Osteoblast (primary cell): Measurements from ENCODE around the gene SLC1A1. TPM values are rescaled to one million over a fixed set of nuclear protein-coding genes. Genes with fewer than 3 reads are reported as not detected.
"Not testable (repeated sequence)": the region's sequence is repeated elsewhere in the genome, so short reads cannot be mapped to it uniquely, and the experiment has no call there.

ENCODE experiments used
- DNase-seq: peaks from one replicate; pipeline ENCODE4 v3.0.0; 2011; ENCODE audit warnings: low spot score, mixed read lengths; ENCODE audit not compliant: insufficient read length; ENCODE audit errors: missing footprints
- H2AFZ ChIP-seq: 2 replicates; pipeline ENCODE4 v1.6.0; 2011; ENCODE audit warnings: mild to moderate bottlenecking, low read length
- H3K27ac ChIP-seq: 2 replicates; pipeline ENCODE4 v1.5.1; 2011; ENCODE audit warnings: mild to moderate bottlenecking, low read depth, low read length, moderate library complexity
- H3K27me3 ChIP-seq: 2 replicates; pipeline ENCODE4 v1.6.0; 2012; ENCODE audit warnings: mild to moderate bottlenecking, control low read depth, inconsistent platforms, low read length, moderate library complexity; ENCODE audit not compliant: insufficient read depth
- H3K36me3 ChIP-seq: 2 replicates; pipeline ENCODE4 v1.5.1; 2011; ENCODE audit warnings: mild to moderate bottlenecking, low read length, control low read depth, moderate library complexity; ENCODE audit not compliant: insufficient read depth
- H3K4me1 ChIP-seq: 2 replicates; pipeline ENCODE4 v1.5.1; 2011; ENCODE audit warnings: mild to moderate bottlenecking, low read length, control low read depth, moderate library complexity; ENCODE audit not compliant: insufficient read depth
- H3K4me2 ChIP-seq: 2 replicates; pipeline ENCODE4 v1.6.0; 2011; ENCODE audit warnings: mild to moderate bottlenecking, low read length; ENCODE audit not compliant: insufficient read depth
- H3K4me3 ChIP-seq: fragments of 200-600 bp; sonication (generic); 3 replicates; pipeline ENCODE4 v1.5.1; 2012; ENCODE audit warnings: mild to moderate bottlenecking, low read length, inconsistent platforms; ENCODE audit not compliant: insufficient read depth
- H3K79me2 ChIP-seq: 2 replicates; pipeline ENCODE4 v1.6.0; 2012; ENCODE audit warnings: mild to moderate bottlenecking, low read length, control low read depth, inconsistent platforms; ENCODE audit not compliant: insufficient read depth
- H3K9me3 ChIP-seq: 2 replicates; pipeline ENCODE4 v1.5.1; 2011; ENCODE audit warnings: low read depth, low read length, control low read depth
- H4K20me1 ChIP-seq: 2 replicates; pipeline ENCODE4 v1.6.0; 2012; ENCODE audit warnings: mild to moderate bottlenecking, low read length, control low read depth; ENCODE audit not compliant: insufficient read depth
- CTCF ChIP-seq: IDR thresholded peaks from 2 replicates; pipeline ENCODE4 v1.5.1; 2011; ENCODE audit warnings: mild to moderate bottlenecking, low read depth, low read length, moderate library complexity; ENCODE audit errors: extremely low read depth
- total RNA-seq: library from RNA; depleted of rRNA; stranded (reverse); fragments of >200 nt; gene quantifications from 2 replicates; pipeline ENCODE4 v1.2.3, GENCODE V29; 2012

Gene SLC1A1
- total RNA-seq, 1 donor, result 25.7 TPM

GRCh38 chr9:4533881-4534280 lies 43.6 kb downstream of the SLC1A1 start:
- H3K9me3 ChIP-seq, H3K27ac ChIP-seq, H3K4me2 ChIP-seq, H3K4me1 ChIP-seq, DNase-seq, H3K36me3 ChIP-seq, H3K79me2 ChIP-seq, H3K27me3 ChIP-seq, H2AFZ ChIP-seq, H3K4me3 ChIP-seq, H4K20me1 ChIP-seq: not testable (repeated sequence)

- H4K20me1 ChIP-seq, H3K27me3 ChIP-seq, H3K79me2 ChIP-seq, H3K4me3 ChIP-seq, H3K4me2 ChIP-seq, H2AFZ ChIP-seq, H3K36me3 ChIP-seq, H3K27ac ChIP-seq, DNase-seq, H3K4me1 ChIP-seq, H3K9me3 ChIP-seq: not testable (repeated sequence)
These were observed 45.9 kb downstream of the SLC1A1 start for GRCh38 chr9:4536196-4536595.

GRCh38 chr9:4537581-4537980 lies 47.3 kb downstream of the SLC1A1 start:
- Histone ChIP-seq H3K4me2 (no peak overlapping the region), H4K20me1 (no peaks in the 10 kb centered on the region), H3K27ac (no peak overlapping the region), H3K79me2 (no peaks in the 10 kb centered on the region), H3K4me3 (no peak overlapping the region), H3K36me3 (peaks cover 4% of the 10 kb centered on the region), H3K9me3 (no peaks in the 10 kb centered on the region), H3K27me3 (no peaks in the 10 kb centered on the region), H2AFZ (no peak overlapping the region), H3K4me1 (peaks cover 15% of the 10 kb centered on the region)
- no peak for DNase-seq
- TF ChIP-seq CTCF, result no peak

GRCh38 chr9:4538107-4538506 lies 47.8 kb downstream of the SLC1A1 start:
- H3K27me3 ChIP-seq, result no peaks in the 10 kb centered on the region
- H3K79me2 ChIP-seq, result no peaks in the 10 kb centered on the region
- H4K20me1 ChIP-seq, result no peaks in the 10 kb centered on the region
- no peak for TF ChIP-seq CTCF
- no peak overlapping the region for H3K4me2 ChIP-seq
- peaks cover 15% of the 10 kb centered on the region for H3K4me1 ChIP-seq
- no peak overlapping the region for H3K4me3 ChIP-seq
- peaks cover 4% of the 10 kb centered on the region for H3K36me3 ChIP-seq
- H2AFZ ChIP-seq, result no peak overlapping the region
- DNase-seq, result no peak
- no peaks in the 10 kb centered on the region for H3K9me3 ChIP-seq
- no peak overlapping the region for H3K27ac ChIP-seq

GRCh38 chr9:4538621-4539020 lies 48.4 kb downstream of the SLC1A1 start:
- Histone ChIP-seq H3K79me2 (no peaks in the 10 kb centered on the region), H3K27ac (no peak overlapping the region), H3K4me1 (peaks cover 15% of the 10 kb centered on the region), H3K36me3 (peaks cover 4% of the 10 kb centered on the region), H4K20me1 (no peaks in the 10 kb centered on the region), H3K9me3 (no peaks in the 10 kb centered on the region), H3K4me3 (no peak overlapping the region), H3K4me2 (no peak overlapping the region), H2AFZ (no peak overlapping the region), H3K27me3 (no peaks in the 10 kb centered on the region)
- no peak for DNase-seq
- no peak for TF ChIP-seq CTCF
